Caki2 (cell line): ENCODE results near the gene LSS. TPM values are rescaled to one million over a fixed set of nuclear protein-coding genes. Genes with fewer than 3 reads are reported as not detected.
"Not testable (repeated sequence)": the region's sequence is repeated elsewhere in the genome, so short reads cannot be mapped to it uniquely, and the experiment has no call there.

Experiments
- DNase-seq: peaks from one replicate; pipeline ENCODE4 v3.0.0-alpha.2; 2015; ENCODE audit warnings: low read depth
- in situ Hi-C: cut with HindIII; loops from 2 replicates; pipeline ENCODE4 v1.10.0; 2016; ENCODE audit warnings: low sequenced_read_pairs, low pct_unique_long_range_greater_than_20kb, mixed read lengths
- total RNA-seq: library from RNA; depleted of rRNA; stranded (reverse); fragments of >200 nt; shearing (Covaris generic); gene quantifications from 2 replicates; pipeline ENCODE4 v1.2.3, GENCODE V29; 2014; ENCODE audit warnings: low replicate concordance

Gene LSS
- total RNA-seq, 1 experiment from 2014 or later, result 18.8 TPM

- in situ Hi-C loops, result no loop called here
- no peak for DNase-seq
Measured at GRCh38 chr21:46194374-46195334, 33.9 kb downstream of the LSS start.

- in situ Hi-C loops, result no loop called here
- no peak for DNase-seq
Measured at GRCh38 chr21:46193829-46194373, 34.7 kb downstream of the LSS start.

GRCh38 chr21:46191686-46192575 is 36.6 kb downstream of the LSS start:
- no peak for DNase-seq
- in situ Hi-C loops, result no loop called here

- DNase-seq, result peak; percentile 19
- in situ Hi-C loops, result no loop called here
Measured at GRCh38 chr21:46191257-46191685, 37.3 kb downstream of the LSS start.

- DNase-seq, result no peak
- in situ Hi-C loops, result no loop called here
Measured at GRCh38 chr21:46190491-46191131, 38.0 kb downstream of the LSS start.

GRCh38 chr21:46189959-46190490 is 38.5 kb downstream of the LSS start:
- no peak for DNase-seq
- in situ Hi-C loops, result no loop called here

- no peak for DNase-seq
Measured at GRCh38 chr21:46189213-46189958, 39.2 kb downstream of the LSS start.

GRCh38 chr21:46188226-46189212 is 40.1 kb downstream of the LSS start:
- in situ Hi-C loops, result no loop called here

More at GRCh38 chr21:46189213-46189958, 39.2 kb downstream of the LSS start:
- in situ Hi-C loops, result no loop called here

GRCh38 chr21:46187814-46188213 is 40.8 kb downstream of the LSS start:
- no peak for DNase-seq
- in situ Hi-C loops, result no loop called here

More at GRCh38 chr21:46188226-46189212, 40.1 kb downstream of the LSS start:
- peak; percentile 54 for DNase-seq

GRCh38 chr21:46187261-46187660 is 41.3 kb downstream of the LSS start:
- no peak for DNase-seq
- in situ Hi-C loops, result no loop called here

GRCh38 chr21:46185716-46186115 is 42.9 kb downstream of the LSS start:
- in situ Hi-C loops, result no loop called here
- DNase-seq, result no peak

- peak; percentile 83 for DNase-seq
- in situ Hi-C loops, result no loop called here
Measured at GRCh38 chr21:46184625-46185555, 43.7 kb downstream of the LSS start.

- in situ Hi-C loops, result no loop called here
- DNase-seq, result peak; percentile 67
Measured at GRCh38 chr21:46183910-46184624, 44.5 kb downstream of the LSS start, which contains the start of gene SPATC1L. Gene SPATC1L (minus strand): TSS chr21:46184459. CDS start chr21:46182816, 1,643 bp downstream.

- in situ Hi-C loops, DNase-seq: not testable (repeated sequence)
Measured at GRCh38 chr21:46183337-46183909, 45.2 kb downstream of the LSS start.
